HepG2 (cell line): ENCODE measurements around the gene ZNF653. TPM values are rescaled to one million over a fixed set of nuclear protein-coding genes. Genes with fewer than 3 reads are reported as not detected.
A peak's percentile ranks its signal among the peaks of the same experiment; 100 is the strongest.

Experiments used
- AHDC1 ChIP-seq: sonication (generic); formaldehyde crosslinking; IDR thresholded peaks from 2 replicates; pipeline ENCODE4 v1.5.1; 2020; ENCODE audit warnings: mild to moderate bottlenecking, missing genetic modification reagents, borderline replicate concordance
- ARID2 ChIP-seq: sonication (generic); formaldehyde crosslinking; IDR thresholded peaks from 2 replicates; pipeline ENCODE4 v1.8.1; 2022; ENCODE audit warnings: mild to moderate bottlenecking, missing genetic modification reagents, borderline replicate concordance
- CHCHD3 ChIP-seq: sonication (generic); formaldehyde crosslinking; IDR thresholded peaks from 2 replicates; pipeline ENCODE4 v1.8.0; 2022; ENCODE audit warnings: mild to moderate bottlenecking, missing genetic modification reagents, moderate library complexity
- ETV5 ChIP-seq: IDR thresholded peaks from 2 replicates; pipeline ENCODE4 v1.6.1; 2018; ENCODE audit warnings: missing biosample characterization, missing genetic modification reagents, inconsistent platforms, borderline replicate concordance
- KDM5B ChIP-seq: sonication (generic); formaldehyde crosslinking; IDR thresholded peaks from 2 replicates; pipeline ENCODE4 v1.4.0; 2020; ENCODE audit warnings: missing genetic modification reagents, mild to moderate bottlenecking, borderline replicate concordance
- NCOA5 ChIP-seq: sonication (generic); formaldehyde crosslinking; IDR thresholded peaks from 2 replicates; pipeline ENCODE4 v1.4.0; 2020; ENCODE audit warnings: missing genetic modification reagents
- STAG1 ChIP-seq: sonication (generic); formaldehyde crosslinking; IDR thresholded peaks from 2 replicates; pipeline ENCODE4 v1.4.0; 2020; ENCODE audit warnings: missing genetic modification reagents
- ZFP90 ChIP-seq: sonication (generic); formaldehyde crosslinking; IDR thresholded peaks from 2 replicates; pipeline ENCODE4 v1.8.0; 2022; ENCODE audit warnings: missing genetic modification reagents, mild to moderate bottlenecking, inconsistent platforms, borderline replicate concordance
- ZNF20 ChIP-seq: sonication (generic); formaldehyde crosslinking; IDR thresholded peaks from 2 replicates; pipeline ENCODE4 v1.4.0; 2020; ENCODE audit warnings: mild to moderate bottlenecking, moderate library complexity, missing genetic modification reagents
- ZNF580 ChIP-seq: IDR thresholded peaks from 2 replicates; pipeline ENCODE4 v1.6.1; 2016; ENCODE audit warnings: low read depth, borderline replicate concordance
- ZNF607 ChIP-seq: sonication (generic); formaldehyde crosslinking; IDR thresholded peaks from 2 replicates; pipeline ENCODE4 v1.5.1; 2020; ENCODE audit warnings: missing genetic modification reagents, mild to moderate bottlenecking, borderline replicate concordance
- ZNF614 ChIP-seq: IDR thresholded peaks from 2 replicates; pipeline ENCODE4 v1.6.1; 2018; ENCODE audit warnings: missing biosample characterization, missing genetic modification reagents, inconsistent platforms, borderline replicate concordance
- ZNF777 ChIP-seq: sonication (generic); formaldehyde crosslinking; IDR thresholded peaks from 2 replicates; pipeline ENCODE4 v1.4.0; 2020; ENCODE audit warnings: missing genetic modification reagents
- ZNF883 ChIP-seq: sonication (generic); formaldehyde crosslinking; IDR thresholded peaks from 2 replicates; pipeline ENCODE4 v1.5.1; 2020; ENCODE audit warnings: mild to moderate bottlenecking, missing genetic modification reagents; ENCODE audit errors: not compliant biosample characterization
- polyA plus RNA-seq, 8 experiments: library from polyadenylated mRNA; depleted of rRNA in 3 of 8; stranded (reverse) in 7 of 8; unstranded in 1 of 8; fragments of >200 nt; fragmentation: Illumina TruSeq in 4 of 8; extraction: Trizol in 4 of 8; gene quantifications; 2 replicates each; pipeline versions ENCODE4 v1.2.1 to v1.2.3, GENCODE V29; 2011 to 2016; ENCODE audit warnings: low read depth in 4 of 8, missing spikeins in 1 of 8, mixed read lengths in 1 of 8; ENCODE audit not compliant: insufficient read depth in 1 of 8
- total RNA-seq, 5 experiments: library from RNA; depleted of rRNA; stranded (reverse); fragments of >200 nt; fragmentation: Illumina TruSeq; extraction: Trizol; gene quantifications; 2 replicates each; pipeline ENCODE4 v1.2.3, GENCODE V29; 2016; ENCODE audit warnings: low read depth in 1 of 5
- TF ChIP-seq, protein P1 (sequence below): sonication (generic); formaldehyde crosslinking; IDR thresholded peaks from 2 replicates; pipeline ENCODE4 v1.4.0; 2020; ENCODE audit warnings: missing genetic modification reagents
- TF ChIP-seq, protein P2 (sequence below): sonication (generic); formaldehyde crosslinking; conservative IDR thresholded peaks from 2 replicates; pipeline ENCODE4 v1.8.1; 2023; ENCODE audit warnings: missing genetic modification reagents

Gene ZNF653
- total and polyA plus RNA-seq, 2 of the 13 experiments (the other 11 are each of a cell fraction or from before 2014, with no cell fraction given): 4.7 to 7.1 TPM

- TF ChIP-seq ZNF607 (peak; percentile 93), CHCHD3 (CRISPR knock-in tag) (no peak), KDM5B (CRISPR knock-in tag) (peak; percentile 74; the same call in 1 of the 2 replicates), STAG1 (peak; percentile 86), ZNF883 (CRISPR knock-in tag) (peak; percentile 70), ARID2 (CRISPR knock-in tag) (peak; percentile 85; the same call in 1 of the 2 replicates), AHDC1 (no peak), ETV5 (CRISPR knock-in tag) (peak; percentile 42; the same call in 1 of the 2 replicates), NCOA5 (CRISPR knock-in tag) (no peak), ZNF20 (CRISPR knock-in tag) (0 out of 2 replicates have a peak, but pooled peaks have one; percentile 67), ZNF777 (CRISPR knock-in tag) (no peak), ZNF580 (CRISPR knock-in tag) (peak; percentile 76; the same call in 1 of the 2 replicates), ZFP90 (CRISPR knock-in tag) (peak; percentile 65; the same call in 1 of the 2 replicates), ZNF614 (CRISPR knock-in tag) (no peak)
- TF ChIP-seq, protein P1, sequence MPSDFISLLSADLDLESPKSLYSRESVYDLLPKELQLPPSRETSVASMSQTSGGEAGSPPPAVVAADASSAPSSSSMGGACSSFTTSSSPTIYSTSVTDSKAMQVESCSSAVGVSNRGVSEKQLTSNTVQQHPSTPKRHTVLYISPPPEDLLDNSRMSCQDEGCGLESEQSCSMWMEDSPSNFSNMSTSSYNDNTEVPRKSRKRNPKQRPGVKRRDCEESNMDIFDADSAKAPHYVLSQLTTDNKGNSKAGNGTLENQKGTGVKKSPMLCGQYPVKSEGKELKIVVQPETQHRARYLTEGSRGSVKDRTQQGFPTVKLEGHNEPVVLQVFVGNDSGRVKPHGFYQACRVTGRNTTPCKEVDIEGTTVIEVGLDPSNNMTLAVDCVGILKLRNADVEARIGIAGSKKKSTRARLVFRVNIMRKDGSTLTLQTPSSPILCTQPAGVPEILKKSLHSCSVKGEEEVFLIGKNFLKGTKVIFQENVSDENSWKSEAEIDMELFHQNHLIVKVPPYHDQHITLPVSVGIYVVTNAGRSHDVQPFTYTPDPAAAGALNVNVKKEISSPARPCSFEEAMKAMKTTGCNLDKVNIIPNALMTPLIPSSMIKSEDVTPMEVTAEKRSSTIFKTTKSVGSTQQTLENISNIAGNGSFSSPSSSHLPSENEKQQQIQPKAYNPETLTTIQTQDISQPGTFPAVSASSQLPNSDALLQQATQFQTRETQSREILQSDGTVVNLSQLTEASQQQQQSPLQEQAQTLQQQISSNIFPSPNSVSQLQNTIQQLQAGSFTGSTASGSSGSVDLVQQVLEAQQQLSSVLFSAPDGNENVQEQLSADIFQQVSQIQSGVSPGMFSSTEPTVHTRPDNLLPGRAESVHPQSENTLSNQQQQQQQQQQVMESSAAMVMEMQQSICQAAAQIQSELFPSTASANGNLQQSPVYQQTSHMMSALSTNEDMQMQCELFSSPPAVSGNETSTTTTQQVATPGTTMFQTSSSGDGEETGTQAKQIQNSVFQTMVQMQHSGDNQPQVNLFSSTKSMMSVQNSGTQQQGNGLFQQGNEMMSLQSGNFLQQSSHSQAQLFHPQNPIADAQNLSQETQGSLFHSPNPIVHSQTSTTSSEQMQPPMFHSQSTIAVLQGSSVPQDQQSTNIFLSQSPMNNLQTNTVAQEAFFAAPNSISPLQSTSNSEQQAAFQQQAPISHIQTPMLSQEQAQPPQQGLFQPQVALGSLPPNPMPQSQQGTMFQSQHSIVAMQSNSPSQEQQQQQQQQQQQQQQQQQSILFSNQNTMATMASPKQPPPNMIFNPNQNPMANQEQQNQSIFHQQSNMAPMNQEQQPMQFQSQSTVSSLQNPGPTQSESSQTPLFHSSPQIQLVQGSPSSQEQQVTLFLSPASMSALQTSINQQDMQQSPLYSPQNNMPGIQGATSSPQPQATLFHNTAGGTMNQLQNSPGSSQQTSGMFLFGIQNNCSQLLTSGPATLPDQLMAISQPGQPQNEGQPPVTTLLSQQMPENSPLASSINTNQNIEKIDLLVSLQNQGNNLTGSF (CRISPR knock-in tag): peak; percentile 87
- TF ChIP-seq, protein P2, sequence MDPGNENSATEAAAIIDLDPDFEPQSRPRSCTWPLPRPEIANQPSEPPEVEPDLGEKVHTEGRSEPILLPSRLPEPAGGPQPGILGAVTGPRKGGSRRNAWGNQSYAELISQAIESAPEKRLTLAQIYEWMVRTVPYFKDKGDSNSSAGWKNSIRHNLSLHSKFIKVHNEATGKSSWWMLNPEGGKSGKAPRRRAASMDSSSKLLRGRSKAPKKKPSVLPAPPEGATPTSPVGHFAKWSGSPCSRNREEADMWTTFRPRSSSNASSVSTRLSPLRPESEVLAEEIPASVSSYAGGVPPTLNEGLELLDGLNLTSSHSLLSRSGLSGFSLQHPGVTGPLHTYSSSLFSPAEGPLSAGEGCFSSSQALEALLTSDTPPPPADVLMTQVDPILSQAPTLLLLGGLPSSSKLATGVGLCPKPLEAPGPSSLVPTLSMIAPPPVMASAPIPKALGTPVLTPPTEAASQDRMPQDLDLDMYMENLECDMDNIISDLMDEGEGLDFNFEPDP (CRISPR knock-in tag): no peak
Observed at GRCh38 chr19:11482384-11483050, 23.1 kb downstream of the ZNF653 start (continued).
